Measurements from ENCODE around the gene MATCAP1.

Gene MATCAP1

DNA sequence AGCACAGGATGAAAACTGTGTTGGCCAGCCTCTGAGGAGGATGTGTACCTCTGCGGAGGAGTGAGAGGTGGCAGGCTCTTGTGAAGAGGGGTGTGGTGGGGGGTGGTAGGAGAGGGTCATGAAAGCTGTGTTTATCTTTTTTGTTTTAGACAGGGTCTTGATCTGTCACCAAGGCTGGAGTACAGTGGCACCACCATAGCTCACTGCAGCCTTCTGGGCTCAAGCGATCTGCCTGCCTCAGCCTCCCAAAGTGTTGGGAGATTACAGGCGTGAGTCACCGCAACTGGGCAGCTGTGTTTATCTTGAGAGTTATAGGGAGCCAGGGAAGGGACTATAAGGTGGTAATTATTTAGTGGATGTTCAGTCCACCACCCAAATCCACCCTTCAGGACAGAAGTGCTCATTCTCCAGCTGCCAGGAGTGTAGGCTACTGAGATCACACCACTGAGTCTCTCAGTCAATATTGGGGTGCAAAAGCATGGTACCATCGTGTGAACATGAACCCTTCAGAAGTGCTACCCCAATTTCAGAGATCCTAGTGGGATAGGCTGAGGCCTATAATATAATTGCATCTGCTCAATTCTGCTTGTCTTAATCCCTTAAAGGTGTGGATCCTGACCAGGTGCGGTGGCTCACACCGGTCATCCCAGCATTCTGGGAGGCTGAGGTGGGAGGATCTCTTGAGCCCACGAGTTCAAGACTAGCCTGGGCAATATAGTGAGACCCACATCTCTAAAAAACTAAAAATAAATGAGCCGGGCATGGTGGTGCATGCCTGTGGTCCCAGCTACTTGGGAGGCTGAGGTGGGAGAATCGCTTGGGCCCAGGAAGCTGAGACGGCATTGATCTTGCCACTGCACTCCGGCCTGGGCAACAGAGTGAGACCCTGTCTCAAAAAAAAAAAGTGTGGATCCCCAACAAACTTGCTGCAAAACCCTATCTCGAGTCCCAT lies 7.0 kb upstream of the MATCAP1 start:
- FAIRE-seq = no peak

DNA sequence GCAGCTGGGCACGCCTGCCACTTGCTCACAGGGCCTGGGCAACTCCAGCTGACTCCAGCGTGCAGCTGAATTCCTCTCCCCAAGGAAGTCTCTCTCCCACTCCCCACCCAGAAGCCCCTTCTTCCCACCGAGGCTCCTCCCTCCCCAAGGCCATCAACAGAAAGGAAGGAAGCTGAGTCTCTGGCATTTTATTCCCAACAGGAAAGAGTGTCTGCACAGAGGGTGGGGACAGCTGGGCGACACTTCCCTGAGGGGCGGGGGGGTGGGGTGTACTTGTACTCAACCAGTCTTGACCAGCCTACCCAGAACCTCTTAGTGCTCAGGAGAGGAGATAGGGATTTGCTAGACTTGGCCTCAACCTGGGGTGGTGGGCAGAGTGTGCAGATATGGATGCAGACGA lies 6.3 kb upstream of the MATCAP1 start, which contains the start of gene EXOC3L1:
EXOC3L1 (minus strand) TSS at position 96 of the 400 bp plus-strand sequence. CDS start 460 bp downstream, outside the sequence.
- no peak for FAIRE-seq

- no peak for FAIRE-seq
Observed at GRCh38 chr16:67188798-67189197, 5.0 kb upstream of the MATCAP1 start.

- no peak for FAIRE-seq
Observed at GRCh38 chr16:67188323-67188722, 4.6 kb upstream of the MATCAP1 start.

DNA sequence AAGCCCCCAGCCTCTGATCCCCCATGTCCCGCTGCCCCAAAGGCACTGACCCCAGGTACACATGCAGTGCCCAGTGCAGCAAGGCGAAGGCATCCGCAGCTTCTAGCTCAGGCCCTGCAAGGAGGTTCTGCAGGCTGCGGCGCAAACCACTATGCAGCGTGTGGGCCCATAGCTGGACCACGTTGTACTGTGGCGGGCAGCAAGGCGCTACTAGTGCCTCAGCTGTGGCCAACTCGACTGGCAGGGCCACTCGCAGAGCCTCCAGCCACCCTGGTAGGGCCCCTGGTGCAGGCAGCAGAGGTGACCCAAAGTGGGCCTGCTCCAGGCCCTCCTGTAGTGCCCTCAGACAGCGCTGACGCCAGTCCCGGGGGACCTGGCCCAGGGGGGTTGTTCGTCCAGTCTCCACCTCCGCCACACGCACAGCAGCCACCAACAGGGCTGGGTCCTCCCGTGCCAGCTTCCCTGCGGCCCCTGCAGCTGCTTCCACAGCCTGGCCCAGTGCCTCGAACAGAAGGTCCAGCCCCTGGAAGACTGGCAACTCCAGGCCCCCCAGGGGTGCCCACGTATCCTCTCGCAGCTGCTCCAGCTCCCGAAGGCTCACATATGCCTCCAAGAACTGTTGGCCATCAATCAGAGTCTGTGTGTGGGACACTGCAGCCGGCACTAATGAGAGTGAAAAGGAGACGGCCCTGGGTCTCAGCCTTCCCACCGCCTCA lies 3.6 kb upstream of the MATCAP1 start:
- no peak for FAIRE-seq

- FAIRE-seq = no peak
Observed at GRCh38 chr16:67186550-67186950, 2.8 kb upstream of the MATCAP1 start.

GRCh38 chr16:67185651-67186134 lies 1.9 kb upstream of the MATCAP1 start:
- no peak for FAIRE-seq

GRCh38 chr16:67184995-67185650 lies 1.4 kb upstream of the MATCAP1 start:
- FAIRE-seq = peak; percentile 61

GRCh38 chr16:67184453-67184994 lies 761 bp upstream of the MATCAP1 start:
- FAIRE-seq = no peak

GRCh38 chr16:67183284-67183626 lies 508 bp downstream of the MATCAP1 start:
- no peak for FAIRE-seq

DNA sequence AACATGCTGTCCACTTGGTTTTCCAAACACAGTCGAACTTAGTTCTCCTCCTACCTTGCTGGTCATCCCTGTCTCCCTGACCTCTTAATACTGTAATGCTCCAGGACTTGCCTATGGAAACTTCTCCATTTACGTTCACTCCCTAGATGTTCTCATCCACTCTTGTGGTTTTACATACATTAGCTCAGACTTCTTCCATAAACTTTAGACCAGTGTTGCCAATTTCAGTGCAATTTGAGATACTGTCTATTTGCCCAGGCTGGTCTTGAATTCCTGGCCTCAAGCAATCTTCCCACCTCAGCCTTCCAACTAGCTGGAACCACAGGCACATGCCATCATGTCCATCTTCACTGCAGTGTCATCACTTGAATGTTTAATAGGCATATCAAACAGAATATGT lies 1.5 kb downstream of the MATCAP1 start:
- no peak for FAIRE-seq

DNA sequence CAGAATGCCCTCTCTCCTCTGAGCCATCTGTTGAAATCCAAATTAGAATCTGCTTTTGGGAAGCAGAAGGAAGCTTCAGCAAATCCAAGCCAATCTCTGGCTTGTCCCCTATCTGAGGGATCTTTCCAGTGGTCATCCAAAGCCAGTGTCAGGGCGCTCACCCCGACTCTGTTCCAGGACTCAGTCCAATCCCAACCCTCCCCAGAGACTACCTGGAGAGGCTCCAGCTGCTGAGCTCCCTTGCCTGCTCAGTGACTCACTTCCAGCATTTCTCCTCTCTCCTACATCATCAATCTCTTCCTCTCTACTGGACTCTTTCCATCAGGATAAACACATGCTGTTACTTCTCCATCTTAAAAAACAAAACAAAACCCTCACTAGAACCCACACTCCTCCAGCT lies 2.4 kb downstream of the MATCAP1 start:
- FAIRE-seq = no peak

- no peak for FAIRE-seq
Observed at GRCh38 chr16:67180166-67180565, 3.6 kb downstream of the MATCAP1 start.

GRCh38 chr16:67179421-67180080 lies 4.2 kb downstream of the MATCAP1 start:
- FAIRE-seq = no peak

GRCh38 chr16:67177743-67178699 lies 5.7 kb downstream of the MATCAP1 start:
- no peak for FAIRE-seq

DNA sequence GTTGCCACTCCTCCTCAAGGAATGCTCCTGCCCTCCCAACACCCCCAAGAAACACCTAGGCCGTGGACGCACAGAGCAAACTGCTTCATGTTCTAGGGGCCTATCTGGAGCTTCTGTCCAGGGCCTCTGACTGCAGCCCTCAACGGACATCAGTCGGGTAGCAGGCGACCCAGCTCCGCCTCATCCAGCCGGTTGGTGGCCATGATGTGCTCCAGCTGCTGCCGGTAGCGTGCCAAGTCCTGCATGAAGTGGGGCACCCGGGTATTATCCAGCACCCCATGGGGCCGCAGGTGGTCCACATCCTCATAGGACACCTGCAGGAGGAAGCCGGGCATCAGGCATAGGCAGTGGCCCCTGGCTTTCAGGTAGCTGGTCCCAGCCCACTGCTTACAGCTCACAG lies 7.1 kb downstream of the MATCAP1 start:
- FAIRE-seq = no peak

GRCh38 chr16:67174706-67175231 lies 9.0 kb downstream of the MATCAP1 start:
- no peak for FAIRE-seq

DNA sequence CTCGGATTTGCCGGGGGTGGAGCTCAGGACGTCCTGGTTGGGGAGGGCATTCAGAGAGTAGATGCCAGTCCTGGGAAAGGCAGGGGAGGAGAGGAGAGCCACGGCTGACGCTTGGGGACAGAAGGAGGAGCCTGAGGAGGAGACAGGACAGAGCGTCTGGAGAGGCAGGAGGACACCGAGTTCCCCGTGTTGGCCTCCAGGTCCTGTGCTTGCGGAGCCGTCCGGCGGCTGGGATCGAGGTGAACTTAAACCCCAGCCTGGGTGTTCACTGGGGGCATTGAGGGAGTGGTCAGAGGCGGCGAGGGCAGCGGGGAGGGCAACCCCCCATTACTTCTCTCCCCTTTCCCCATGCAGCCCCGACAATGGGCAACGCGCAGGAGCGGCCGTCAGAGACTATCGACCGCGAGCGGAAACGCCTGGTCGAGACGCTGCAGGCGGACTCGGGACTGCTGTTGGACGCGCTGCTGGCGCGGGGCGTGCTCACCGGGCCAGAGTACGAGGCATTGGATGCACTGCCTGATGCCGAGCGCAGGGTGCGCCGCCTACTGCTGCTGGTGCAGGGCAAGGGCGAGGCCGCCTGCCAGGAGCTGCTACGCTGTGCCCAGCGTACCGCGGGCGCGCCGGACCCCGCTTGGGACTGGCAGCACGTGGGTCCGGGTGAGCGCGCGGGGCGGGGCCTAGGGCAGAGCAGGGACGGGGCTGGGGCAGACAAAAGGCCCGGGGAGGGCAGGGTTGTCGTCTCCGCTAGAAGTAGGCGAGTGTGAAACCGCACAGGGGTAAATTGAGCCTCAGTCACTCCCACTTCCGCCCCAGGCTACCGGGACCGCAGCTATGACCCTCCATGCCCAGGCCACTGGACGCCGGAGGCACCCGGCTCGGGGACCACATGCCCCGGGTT lies 9.7 kb downstream of the MATCAP1 start:
- FAIRE-seq = no peak

GRCh38 chr16:67173323-67173722 lies 10.4 kb downstream of the MATCAP1 start:
- no peak for FAIRE-seq
